Ovary (tissue), 3 donors: ENCODE results near the gene CIART.

Experiments
- EP300 ChIP-seq: sonication (generic); formaldehyde crosslinking; IDR thresholded peaks from one replicate; pipeline ENCODE4 v1.6.1; 2017; ENCODE audit warnings: antibody characterized with exemption
- POLR2A ChIP-seq: fragments of 450-650 bp; IDR thresholded peaks from one replicate; pipeline ENCODE4 v1.6.1; 2017; ENCODE audit warnings: antibody characterized with exemption, mild to moderate bottlenecking, moderate library complexity
- TF ChIP-seq, protein P1 (sequence below), 3 donors: fragments of 450-650 bp in 2 of 3; fragments of 200-600 bp in 1 of 3; IDR thresholded peaks; one replicate each; pipeline versions ENCODE4 v1.5.1 to v1.8.0; 2016 to 2022; ENCODE audit warnings: antibody characterized with exemption in 3 of 3, mild to moderate bottlenecking in 1 of 3
- donor health status: DM: no; HTN: no; CAD: no.

DNA sequence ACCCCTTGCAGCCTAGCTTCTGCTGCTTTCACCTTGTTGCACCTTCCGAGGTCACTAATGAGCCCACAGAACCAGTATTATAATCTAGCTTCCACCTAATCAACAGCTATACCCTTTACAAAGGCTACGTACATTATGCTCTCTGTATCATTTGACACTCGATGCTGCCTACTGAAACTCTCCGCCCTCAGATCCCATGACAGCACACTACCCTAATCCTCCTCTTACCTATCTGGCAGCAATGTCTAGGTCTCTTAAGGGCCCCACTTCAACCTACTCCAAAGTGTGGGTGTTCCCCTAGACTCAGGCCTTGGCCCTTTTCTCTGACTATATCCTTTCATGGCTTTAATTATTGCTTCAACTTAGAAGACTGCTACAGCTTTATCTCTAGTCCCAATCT, 6.5 kb downstream of the CIART start:
- TF ChIP-seq, protein P1, sequence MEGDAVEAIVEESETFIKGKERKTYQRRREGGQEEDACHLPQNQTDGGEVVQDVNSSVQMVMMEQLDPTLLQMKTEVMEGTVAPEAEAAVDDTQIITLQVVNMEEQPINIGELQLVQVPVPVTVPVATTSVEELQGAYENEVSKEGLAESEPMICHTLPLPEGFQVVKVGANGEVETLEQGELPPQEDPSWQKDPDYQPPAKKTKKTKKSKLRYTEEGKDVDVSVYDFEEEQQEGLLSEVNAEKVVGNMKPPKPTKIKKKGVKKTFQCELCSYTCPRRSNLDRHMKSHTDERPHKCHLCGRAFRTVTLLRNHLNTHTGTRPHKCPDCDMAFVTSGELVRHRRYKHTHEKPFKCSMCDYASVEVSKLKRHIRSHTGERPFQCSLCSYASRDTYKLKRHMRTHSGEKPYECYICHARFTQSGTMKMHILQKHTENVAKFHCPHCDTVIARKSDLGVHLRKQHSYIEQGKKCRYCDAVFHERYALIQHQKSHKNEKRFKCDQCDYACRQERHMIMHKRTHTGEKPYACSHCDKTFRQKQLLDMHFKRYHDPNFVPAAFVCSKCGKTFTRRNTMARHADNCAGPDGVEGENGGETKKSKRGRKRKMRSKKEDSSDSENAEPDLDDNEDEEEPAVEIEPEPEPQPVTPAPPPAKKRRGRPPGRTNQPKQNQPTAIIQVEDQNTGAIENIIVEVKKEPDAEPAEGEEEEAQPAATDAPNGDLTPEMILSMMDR (IDR thresholded peaks at IDR 0.05) = no peak
- TF ChIP-seq POLR2A (no peak), EP300 (no peak)
